Colonic mucosa (tissue), 4 donors: ENCODE data around the gene TSPAN3. TPM values are rescaled to one million over a fixed set of nuclear protein-coding genes. Genes with fewer than 3 reads are reported as not detected.

ENCODE experiments used
- DNase-seq: peaks from one replicate; pipeline ENCODE4 v3.0.0-alpha.2; 2020
- H3K27ac ChIP-seq: fragments of 200-600 bp; one replicate; pipeline ENCODE4 v1.8.0; 2021
- H3K27me3 ChIP-seq: fragments of 200-600 bp; one replicate; pipeline ENCODE4 v1.8.0; 2021
- H3K36me3 ChIP-seq: fragments of 200-600 bp; one replicate; pipeline ENCODE4 v1.8.0; 2021
- H3K4me1 ChIP-seq: fragments of 200-600 bp; one replicate; pipeline ENCODE4 v1.8.0; 2021; ENCODE audit warnings: mild to moderate bottlenecking
- H3K4me3 ChIP-seq: fragments of 200-600 bp; one replicate; pipeline ENCODE4 v1.8.0; 2021
- H3K9ac ChIP-seq, 2 donors: one replicate each; pipeline ENCODE4 v1.7.0; 2013; ENCODE audit warnings: control low read depth in 2 of 2, low read depth in 2 of 2, low read length in 2 of 2
- H3K9me3 ChIP-seq: fragments of 200-600 bp; one replicate; pipeline ENCODE4 v1.8.0; 2021
- intact Hi-C: fragments of 100-400 bp; cut with DNase I; formaldehyde crosslinking; loops from one replicate; pipeline ENCODE4 v1.14.1; 2022
- total RNA-seq, 2 donors: library from RNA; stranded (reverse); fragmentation: NEBNext Ultra II Directional in 1 of 2; extraction: Animal tissue kit (Norgen Biotek cat#: 25700) in 1 of 2; gene quantifications; one replicate each; pipeline ENCODE4 v1.2.1, GENCODE V29; 2021
- TF ChIP-seq, protein P1 (sequence below): fragments of 200-600 bp; IDR thresholded peaks from one replicate; pipeline ENCODE4 v1.8.0; 2022; ENCODE audit warnings: antibody characterized with exemption, mild to moderate bottlenecking
- donor health status: healthy.
- donor health status: DM: no; HTN: no; CAD: no.
- donor health status: DM: no; HTN: no; CAD: no.

Gene TSPAN3
- total RNA-seq, 2 donors from 2014 or later: 594 to 841 TPM

DNA sequence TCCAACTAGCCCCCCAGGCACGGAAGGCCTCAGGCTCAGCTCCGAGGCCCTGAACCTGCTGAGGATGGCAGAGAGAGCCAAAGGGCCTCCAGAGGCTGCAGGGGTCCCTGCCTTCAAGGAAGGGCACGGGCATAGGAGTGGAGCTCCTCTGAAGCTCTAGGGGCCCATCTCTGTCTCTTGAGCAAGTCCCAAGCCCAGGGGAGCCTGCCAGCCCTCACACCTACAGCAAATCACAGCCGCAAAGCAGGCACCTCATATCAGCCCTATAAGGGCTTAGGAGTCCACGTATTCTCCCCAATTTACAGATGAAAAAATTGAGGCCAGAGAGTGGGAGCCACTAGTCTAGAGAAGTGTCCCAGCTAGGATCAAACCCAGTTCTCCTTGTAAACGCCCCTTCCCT, 61.7 kb downstream of the TSPAN3 start:
- Histone ChIP-seq H3K4me1 (no peaks in the 10 kb centered on the region), H3K9me3 (no peaks in the 10 kb centered on the region), H3K4me3 (no peak overlapping the region), H3K36me3 (no peaks in the 10 kb centered on the region), H3K27me3 (no peaks in the 10 kb centered on the region), H3K9ac (no peak overlapping the region), H3K27ac (no peak overlapping the region)
- DNase-seq: no peak
- TF ChIP-seq, protein P1, sequence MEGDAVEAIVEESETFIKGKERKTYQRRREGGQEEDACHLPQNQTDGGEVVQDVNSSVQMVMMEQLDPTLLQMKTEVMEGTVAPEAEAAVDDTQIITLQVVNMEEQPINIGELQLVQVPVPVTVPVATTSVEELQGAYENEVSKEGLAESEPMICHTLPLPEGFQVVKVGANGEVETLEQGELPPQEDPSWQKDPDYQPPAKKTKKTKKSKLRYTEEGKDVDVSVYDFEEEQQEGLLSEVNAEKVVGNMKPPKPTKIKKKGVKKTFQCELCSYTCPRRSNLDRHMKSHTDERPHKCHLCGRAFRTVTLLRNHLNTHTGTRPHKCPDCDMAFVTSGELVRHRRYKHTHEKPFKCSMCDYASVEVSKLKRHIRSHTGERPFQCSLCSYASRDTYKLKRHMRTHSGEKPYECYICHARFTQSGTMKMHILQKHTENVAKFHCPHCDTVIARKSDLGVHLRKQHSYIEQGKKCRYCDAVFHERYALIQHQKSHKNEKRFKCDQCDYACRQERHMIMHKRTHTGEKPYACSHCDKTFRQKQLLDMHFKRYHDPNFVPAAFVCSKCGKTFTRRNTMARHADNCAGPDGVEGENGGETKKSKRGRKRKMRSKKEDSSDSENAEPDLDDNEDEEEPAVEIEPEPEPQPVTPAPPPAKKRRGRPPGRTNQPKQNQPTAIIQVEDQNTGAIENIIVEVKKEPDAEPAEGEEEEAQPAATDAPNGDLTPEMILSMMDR: no peak
- intact Hi-C loops: no loop called here

DNA sequence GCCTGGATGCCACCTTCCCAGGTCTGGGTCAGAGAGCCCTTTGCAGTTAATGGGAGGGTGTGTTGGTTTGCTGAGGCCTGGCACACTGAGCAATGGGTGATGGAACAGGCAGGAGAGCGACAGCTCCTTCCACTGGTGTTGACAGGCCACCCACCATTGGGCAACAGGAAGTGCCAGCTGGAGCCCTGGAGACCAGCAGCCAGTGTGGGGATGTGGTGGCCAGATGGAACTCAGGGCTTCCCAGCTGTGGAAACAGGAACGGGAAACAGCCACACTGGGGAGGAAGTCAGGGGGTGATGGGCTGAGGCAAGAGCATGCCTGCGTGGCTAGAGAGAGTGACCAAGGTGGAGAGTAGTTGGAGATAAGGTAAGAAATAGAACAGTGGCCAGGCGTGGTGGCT, 66.7 kb downstream of the TSPAN3 start:
- TF ChIP-seq, protein P1: no peak
- H3K9ac ChIP-seq: no peak overlapping the region
- DNase-seq: no peak
- no peaks in the 10 kb centered on the region for H3K4me1 ChIP-seq
- peak overlapping the region; percentile 22 for H3K27ac ChIP-seq
- no peaks in the 10 kb centered on the region for H3K27me3 ChIP-seq
- H3K4me3 ChIP-seq: no peak overlapping the region
- no peaks in the 10 kb centered on the region for H3K36me3 ChIP-seq
- no peaks in the 10 kb centered on the region for H3K9me3 ChIP-seq
- intact Hi-C loops: no loop called here

DNA sequence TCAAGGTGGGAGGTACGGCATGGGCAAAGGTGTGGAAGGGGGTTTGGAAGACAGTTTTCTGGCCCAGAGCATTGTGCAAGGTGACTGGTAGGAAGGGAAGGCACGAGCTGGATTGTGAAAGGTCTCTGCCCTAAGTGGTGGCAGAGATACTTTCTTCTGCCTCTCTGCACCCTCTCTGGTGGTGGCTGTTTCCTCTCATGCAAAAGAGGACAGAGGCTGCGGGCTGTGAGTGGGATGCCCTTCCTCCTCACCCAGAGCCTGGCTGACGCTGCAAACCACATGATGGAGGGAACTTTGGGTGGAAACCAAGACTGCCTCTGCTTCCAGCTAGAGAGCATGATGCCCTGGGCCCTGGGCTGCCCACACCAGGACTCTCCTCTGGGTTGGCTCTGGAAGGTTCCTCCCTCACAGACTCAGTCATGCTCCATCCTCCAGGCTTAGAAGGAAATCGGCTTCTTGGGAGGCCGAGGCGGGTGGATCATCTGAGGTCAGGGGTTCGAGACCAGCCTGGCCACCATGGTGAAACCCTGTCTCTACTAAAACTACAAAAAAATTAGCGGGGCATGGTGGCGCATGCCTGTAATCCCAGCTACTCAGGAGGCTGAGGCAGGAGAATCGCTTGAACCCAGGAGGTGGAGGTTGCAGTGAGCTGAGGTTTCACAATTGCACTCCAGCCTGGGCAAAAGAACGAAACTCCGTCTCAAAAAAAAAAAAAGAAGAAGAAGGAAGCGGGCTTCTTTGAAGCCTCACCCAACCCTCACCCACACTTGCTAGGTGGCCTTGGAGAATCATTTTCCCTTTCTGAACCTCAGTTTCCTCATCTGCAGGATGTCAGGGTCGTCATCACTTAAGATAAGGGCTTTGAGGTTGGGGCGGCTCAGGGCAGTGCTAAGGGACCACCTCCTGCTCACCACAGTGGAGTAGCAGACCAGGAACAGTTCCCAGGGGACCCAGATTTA, 67.7 kb downstream of the TSPAN3 start:
- Histone ChIP-seq H3K9ac (no peak overlapping the region), H3K27me3 (no peaks in the 10 kb centered on the region), H3K4me3 (no peak overlapping the region), H3K9me3 (no peaks in the 10 kb centered on the region), H3K27ac (peak overlapping the region; percentile 22), H3K4me1 (no peaks in the 10 kb centered on the region), H3K36me3 (no peaks in the 10 kb centered on the region)
- intact Hi-C loops: no loop called here
- DNase-seq: peak; percentile 47
- TF ChIP-seq, protein P1: no peak

DNA sequence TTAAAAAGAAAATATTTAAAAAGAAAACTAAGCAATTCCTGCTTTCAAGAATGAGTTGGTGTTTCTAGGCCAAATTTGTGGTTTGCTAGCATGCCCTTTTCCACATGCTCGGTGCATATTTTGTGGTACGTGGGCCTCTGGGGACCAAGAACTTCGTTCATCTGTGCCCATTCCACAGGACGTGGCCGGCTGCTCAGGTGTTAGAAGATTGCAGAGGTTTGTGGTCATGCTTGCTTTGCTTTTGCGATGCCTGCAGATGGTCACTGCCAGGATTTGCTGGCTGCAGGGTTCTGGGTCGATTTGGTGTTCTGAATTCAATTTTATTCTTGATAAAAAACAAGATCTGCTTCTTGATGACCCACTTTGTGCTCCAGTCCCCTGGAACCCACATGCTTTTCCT, 68.5 kb downstream of the TSPAN3 start:
- Histone ChIP-seq H3K9me3 (no peaks in the 10 kb centered on the region), H3K36me3 (no peaks in the 10 kb centered on the region), H3K27me3 (no peaks in the 10 kb centered on the region), H3K27ac (no peak overlapping the region), H3K4me3 (no peak overlapping the region), H3K9ac (no peak overlapping the region), H3K4me1 (no peaks in the 10 kb centered on the region)
- TF ChIP-seq, protein P1: no peak
- intact Hi-C loops: no loop called here
- no peak for DNase-seq

DNA sequence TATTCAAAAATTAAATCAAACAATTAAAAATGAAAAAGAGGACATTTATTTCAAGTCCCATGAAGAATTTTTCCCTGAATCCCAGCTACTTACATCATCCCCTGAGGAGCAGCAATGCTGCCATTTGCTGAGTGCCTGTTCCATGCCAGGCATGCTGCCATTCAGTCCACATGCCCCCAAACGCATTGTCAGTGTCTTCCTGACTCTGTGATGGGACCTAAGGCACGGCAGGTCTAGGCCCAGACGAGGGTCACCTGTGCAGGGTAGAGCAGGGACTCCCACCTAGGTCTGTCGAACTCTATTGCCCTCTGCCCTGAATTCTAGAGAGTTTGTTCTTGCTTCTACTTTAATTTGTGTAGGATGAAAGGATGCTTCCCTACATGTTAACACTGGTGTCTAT, 68.9 kb downstream of the TSPAN3 start:
- no peak overlapping the region for H3K27ac ChIP-seq
- DNase-seq: no peak

More for the DNA sequence above, 68.9 kb downstream of the TSPAN3 start:
- Histone ChIP-seq H3K9ac (no peak overlapping the region), H3K36me3 (no peaks in the 10 kb centered on the region), H3K9me3 (no peaks in the 10 kb centered on the region), H3K4me3 (no peak overlapping the region), H3K27me3 (no peaks in the 10 kb centered on the region), H3K4me1 (no peaks in the 10 kb centered on the region)
- TF ChIP-seq, protein P1: no peak
- intact Hi-C loops: no loop called here
